Limb (tissue), 2 donors: ENCODE results near the gene FABP7.
"Not testable (repeated sequence)": the region's sequence is repeated elsewhere in the genome, so short reads cannot be mapped to it uniquely, and the experiment has no call there.

ENCODE experiments used
- DNase-seq, 2 donors: peaks; one replicate each; pipeline ENCODE4 v3.0.0-alpha.2; 2016; ENCODE audit errors: extremely low spot score in 2 of 2

Gene FABP7

DNA sequence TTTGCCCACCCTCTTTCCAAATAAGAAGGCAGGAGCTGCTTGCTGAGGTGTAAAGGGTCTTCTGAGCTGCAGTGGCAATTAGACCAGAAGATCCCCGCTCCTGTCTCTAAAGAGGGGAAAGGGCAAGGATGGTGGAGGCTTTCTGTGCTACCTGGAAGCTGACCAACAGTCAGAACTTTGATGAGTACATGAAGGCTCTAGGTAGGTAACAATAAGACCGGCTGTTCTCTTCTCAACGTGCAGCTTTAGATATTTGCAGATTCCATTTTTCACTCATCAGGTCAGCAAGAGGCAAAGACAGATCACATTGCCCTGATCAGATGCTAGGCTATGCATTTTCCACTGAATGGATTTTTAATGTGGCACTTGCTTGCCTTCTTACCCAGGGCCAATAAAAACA lies at the start of gene FABP7:
Gene FABP7 (plus strand): TSS at position 50 of the 400 bp plus-strand sequence. CDS start 79 bp downstream, at position 129.
- no peak for DNase-seq

DNA sequence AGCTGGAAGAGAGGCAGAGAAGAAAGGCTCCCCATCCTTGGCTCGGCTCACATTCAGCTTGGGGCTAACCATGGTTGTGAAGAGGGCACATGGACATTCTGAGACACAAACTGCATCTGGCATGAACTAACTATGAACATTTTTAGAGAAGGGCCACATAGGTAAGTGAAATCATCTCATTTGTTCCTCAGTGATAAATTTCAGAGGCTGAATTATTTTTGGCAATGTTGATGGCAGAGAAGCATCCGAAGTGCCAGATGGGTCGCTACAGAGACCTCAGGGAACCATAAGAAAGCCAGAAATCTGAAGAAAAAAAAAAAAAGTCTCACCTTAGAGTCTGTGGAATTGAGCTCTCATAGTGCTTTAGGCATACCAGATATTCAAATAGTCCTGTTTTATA lies 49.2 kb upstream of the FABP7 start:
- no peak for DNase-seq

DNA sequence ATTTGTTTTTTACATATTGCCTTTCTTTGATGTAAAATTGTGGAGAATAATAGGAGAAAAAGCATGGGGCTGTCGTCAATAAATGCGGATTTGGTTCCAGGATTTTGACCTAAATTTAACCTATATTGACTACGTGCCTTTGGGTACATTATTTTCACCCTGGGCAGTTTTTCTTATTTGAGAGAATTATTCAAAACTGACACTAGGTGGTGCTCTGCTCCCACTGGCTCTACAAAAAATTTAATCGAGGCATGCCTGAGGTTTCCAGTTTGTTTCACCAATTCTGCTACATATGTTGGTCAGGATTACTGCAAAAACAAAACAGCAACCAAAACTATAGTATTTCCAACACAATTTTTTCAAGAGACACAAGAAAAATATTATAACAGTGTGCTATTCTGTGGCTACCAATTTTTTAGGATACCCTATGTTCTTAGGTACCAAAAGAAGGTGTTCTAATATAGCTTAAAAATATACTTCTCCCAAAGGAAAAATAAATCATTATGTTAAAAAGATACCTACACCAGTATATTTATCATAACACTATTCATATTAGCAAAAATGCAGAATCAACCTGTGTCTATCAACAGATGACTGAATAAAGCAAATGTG lies 48.6 kb upstream of the FABP7 start:
- peak; percentile 38 to 67 for DNase-seq

DNA sequence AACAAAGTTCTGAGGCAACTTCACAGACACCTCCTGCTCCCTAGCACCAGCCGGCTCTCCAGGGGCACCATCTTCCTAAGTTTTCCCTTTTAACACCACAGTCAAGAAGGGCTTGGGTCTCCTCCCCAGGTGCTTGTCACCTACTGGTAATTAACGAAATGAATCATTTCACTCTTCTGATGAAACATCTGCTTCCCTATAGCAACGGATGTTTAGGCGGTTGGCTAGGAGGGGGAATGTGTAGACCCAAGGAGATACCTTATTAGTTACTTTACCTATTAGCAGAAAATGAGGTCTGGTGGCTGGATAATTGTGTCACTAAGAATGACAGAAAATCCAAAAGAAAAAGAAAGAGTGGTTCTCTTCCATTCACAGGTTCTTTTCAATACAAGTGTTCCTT lies 46.3 kb upstream of the FABP7 start:
- DNase-seq = no peak

DNA sequence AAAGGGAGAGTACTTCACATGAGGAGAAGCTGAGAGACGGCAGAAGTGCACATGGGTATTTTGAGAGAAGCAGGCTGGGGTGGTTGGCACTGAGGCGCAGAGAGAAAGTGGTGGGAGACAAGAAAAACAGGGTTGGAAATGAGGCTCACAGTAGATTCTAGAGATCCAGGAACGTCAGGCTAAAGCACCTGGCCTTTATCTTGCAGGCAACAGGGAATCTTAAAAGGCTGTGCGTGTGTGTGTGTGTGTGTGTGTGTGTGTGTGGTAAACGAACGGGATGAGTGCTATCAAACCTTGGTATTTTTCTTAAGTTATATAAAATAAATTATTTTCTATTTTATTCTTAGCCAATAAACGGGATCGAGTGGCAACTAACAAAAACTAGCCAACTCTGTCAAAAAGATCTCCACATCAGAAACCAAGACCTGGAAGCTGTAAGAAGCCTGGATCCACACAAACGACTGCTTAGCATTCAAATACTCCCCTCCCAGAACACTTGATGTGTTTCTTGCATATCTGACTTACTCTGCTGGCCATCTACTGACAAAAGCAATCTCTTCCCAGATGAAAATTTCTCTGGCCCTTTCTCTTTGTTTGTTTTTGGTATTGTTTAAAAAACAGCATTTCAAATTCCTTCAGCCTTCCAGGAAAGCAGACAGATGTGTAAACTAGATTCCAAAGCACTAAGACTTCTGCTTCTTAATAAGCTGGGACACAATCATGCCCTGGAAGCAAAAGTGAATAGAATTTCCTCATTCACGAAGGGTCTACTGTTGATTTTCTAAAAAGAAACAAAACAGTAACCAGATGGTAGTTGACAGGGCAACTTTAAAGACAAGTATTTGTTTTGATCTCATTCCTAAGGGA lies 44.8 kb upstream of the FABP7 start:
- peak in 1 of 2 donors; percentile 23 for DNase-seq

- DNase-seq = peak in 1 of 2 donors; percentile 60
These were observed 43.9 kb upstream of the FABP7 start for GRCh38 chr6:122735582-122735981.

GRCh38 chr6:122736163-122736562 lies 43.4 kb upstream of the FABP7 start:
- peak in 1 of 2 donors; percentile 30 for DNase-seq

- no peak for DNase-seq
These were observed 42.9 kb upstream of the FABP7 start for GRCh38 chr6:122736616-122737015.

GRCh38 chr6:122740091-122740490 lies 39.4 kb upstream of the FABP7 start:
- DNase-seq = no peak

DNA sequence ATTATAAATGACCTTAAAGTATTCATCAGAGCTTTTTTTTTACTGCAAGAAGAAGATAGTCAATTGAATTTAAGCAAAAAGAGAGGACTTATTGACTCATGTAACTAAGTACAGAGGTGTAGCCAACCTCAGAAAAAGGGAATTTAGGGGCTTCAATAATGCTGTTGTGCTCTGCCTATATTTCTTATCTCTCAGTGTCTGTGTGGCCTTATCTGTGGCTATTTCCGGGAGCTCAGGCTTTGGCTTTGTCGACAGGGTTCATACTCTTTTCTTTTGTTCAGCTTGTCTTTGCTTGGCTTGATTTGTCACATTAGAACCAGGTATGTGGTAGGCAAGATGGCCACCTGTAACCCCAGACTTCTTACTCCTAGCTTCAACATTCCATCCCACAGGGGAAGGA lies 38.6 kb upstream of the FABP7 start:
- DNase-seq = no peak

DNA sequence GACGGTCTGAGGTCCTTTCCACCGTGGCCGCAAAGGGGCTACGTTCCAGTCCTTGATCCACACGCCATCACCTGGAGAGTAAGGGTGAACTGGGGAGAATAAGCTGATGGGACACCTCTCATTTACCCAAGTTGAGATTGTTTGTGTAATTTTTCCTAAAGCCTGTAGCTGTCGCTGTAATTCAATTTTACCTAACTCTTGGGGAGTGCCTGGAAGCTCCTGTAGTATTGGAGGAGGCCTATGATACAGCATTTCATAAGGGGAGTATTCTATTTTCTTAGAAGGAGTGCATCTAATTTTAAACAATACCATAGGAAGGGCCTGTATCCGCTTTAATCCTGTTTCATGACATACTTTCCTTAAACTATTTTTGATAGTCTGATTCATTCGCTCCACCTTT lies 35.3 kb upstream of the FABP7 start:
- DNase-seq = not testable (repeated sequence)

- DNase-seq = not testable (repeated sequence)
These were observed 34.7 kb upstream of the FABP7 start for GRCh38 chr6:122744856-122745255.

DNA sequence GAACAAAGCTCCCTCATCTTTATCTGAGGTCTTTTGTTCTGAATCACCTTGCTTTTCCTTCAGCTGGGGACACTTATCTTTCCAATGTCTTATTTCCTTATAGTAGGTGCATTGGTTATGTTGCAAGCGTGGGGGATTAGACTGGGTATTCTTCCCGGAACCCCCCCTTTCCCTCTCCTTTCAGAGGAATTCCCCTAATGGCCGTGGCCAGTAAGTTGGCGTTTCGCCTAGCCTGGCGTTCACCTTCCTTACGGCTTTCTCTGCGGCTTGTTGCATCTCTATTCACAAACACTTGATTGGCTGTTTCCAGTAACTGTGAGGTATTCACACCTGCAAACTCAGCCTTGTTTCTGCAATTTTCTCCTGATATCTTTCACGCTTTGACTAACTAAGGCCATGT lies 32.8 kb upstream of the FABP7 start:
- no peak for DNase-seq

GRCh38 chr6:122747573-122747972 lies 31.9 kb upstream of the FABP7 start:
- no peak for DNase-seq

- DNase-seq = not testable (repeated sequence)
These were observed 30.6 kb upstream of the FABP7 start for GRCh38 chr6:122748945-122749344.

DNA sequence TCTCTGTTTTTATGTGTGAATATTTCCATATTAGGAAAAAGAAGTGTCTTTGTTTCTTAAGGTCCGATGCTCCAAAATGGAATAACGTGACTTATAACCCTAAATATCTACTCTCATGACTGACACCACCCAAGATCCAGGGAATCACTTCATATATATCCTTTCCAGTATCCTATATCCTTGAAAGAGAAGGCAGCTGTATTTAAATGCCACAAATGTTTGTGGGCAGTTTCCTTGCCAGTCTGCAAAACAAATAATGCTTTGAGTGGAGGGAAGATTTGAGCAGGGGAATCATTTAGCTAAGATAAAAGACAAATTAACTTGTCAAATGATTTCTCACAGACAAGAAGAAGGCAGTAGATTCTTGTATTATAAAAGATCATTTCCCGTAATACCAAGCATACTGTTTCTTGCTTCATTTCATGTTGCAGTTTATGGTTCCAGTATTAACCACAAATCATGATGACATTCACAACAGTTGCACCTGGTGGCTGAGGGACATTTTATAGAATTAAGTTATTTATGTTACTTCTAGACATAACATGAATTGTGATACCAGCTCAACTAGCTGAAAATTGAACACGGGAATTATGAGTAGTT lies 30.0 kb upstream of the FABP7 start:
- no peak for DNase-seq

GRCh38 chr6:122751326-122751725 lies 28.2 kb upstream of the FABP7 start:
- no peak for DNase-seq

- DNase-seq = no peak
These were observed 27.1 kb upstream of the FABP7 start for GRCh38 chr6:122752459-122752858.

GRCh38 chr6:122753000-122753687 lies 26.4 kb upstream of the FABP7 start:
- no peak for DNase-seq

DNA sequence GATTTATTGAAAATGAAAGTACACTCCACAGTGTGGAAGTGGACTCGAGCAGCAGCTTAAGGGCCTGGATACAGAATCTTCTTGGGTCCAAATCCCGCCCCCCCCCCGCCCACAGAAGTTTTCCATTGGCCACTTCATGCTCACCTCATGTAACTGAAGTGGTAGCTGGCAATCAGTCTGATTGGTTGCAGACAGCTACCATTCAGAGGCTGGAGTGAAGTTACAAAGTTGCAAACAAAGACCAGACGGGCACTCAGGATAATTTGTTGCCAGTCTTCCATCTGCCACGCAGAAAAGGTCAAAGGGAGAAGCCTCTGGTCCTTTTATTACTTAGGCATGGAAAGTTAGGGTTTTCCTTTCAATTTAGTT lies 25.8 kb upstream of the FABP7 start:
- no peak for DNase-seq

DNA sequence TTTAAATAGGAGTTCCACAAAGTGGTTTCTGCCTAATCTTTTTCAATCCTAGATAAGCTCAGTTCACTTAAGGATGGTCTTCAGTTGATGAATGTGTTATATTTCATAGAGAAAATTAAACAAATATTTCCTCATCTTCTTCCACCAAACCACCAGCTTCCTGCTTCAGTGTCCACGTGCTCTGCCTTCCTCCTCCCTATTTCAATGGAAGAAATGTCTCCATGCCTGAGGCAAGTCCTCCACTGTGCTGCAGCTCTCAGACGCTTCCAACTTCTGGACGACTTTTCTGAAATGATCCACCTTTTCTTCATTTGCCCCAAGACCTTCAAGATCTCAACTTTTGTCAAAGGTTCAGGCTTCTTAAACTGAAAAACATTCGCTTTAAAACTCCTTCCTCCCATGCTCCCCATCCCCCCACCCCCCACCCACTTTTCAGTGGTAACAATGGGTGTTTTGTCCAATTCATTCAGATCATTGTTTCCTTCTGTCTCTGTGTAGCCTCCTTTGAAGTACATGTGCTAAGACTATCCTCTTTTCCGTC lies 25.3 kb upstream of the FABP7 start:
- DNase-seq = no peak

DNA sequence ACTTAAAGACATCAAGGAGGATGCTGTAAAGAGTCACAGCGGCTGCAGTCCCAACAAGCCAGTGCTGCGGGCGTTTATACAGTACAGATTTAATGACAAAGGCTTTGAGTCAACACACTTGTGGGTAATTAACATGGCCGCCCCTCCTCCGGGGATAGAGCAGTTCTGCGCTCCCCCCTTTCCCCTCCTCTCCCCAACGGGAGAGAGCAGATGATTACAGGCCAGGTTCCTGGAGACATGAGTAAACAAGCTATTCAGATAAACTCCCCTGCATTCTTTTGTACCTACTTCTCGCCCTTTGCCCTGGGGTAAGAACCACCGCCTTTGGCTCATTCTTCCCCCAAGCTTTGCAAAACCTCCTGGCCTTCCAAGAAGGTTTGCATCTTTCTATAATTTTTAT lies 23.6 kb upstream of the FABP7 start:
- no peak for DNase-seq
